ENCODE data around the gene HDHD3. TPM values are rescaled to one million over a fixed set of nuclear protein-coding genes. Genes with fewer than 3 reads are reported as not detected.
A peak's percentile ranks its signal among the peaks of the same experiment; 100 is the strongest.

Gene HDHD3
- polyA plus RNA-seq, 1 of the 3 experiments (the other 2 are of a cell fraction): 17.1 TPM

DNA sequence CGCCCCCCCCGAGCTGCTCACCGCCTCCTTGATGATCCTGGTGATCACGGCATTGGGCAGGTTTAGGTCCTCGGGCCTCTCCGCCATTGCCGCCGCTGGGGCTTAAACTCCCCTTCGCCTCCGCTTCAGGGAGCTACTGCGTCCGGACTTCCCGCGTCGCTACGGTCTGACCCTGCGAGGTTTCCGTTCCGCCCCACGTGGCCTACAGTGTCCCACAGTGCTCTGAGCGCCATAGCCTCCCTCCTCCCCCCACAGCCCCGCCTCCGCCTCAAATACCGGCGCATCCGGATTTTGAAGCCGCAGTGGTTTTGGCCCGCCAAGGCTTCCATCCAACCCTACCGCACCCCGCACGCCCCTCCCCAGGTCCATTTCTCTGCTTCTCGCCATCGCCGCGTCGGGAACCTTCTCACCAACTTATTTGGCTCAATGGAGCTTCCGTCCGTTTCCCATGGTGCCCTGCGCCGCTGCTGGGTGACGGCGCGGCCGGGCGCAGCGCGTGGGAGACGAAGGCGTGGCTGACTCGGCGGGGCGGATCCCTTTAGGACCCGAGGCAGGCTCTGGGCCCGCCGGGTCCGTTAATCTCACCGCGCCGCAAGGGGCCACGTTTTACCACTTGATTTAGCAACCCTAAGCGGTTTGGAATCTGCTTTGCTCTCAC lies 33.5 kb upstream of the HDHD3 start, which contains the start of the genes C9orf43 and POLE3:
Gene C9orf43, plus strand, starts transcription at position 541 of the 658 bp plus-strand sequence. CDS start 2,747 bp downstream, outside the sequence.
Gene POLE3, minus strand, starts transcription at position 469 of the 658 bp plus-strand sequence. Its CDS starts 382 bp downstream, at position 87.
- H2AFZ ChIP-seq (ENCODE audit: low read depth): peak within 1 kb of the TSS; percentile 91
- peaks cover 23% of the 10 kb centered on the region for H3F3A ChIP-seq (replicated peaks; ENCODE audit: insufficient read depth)
- ChIA-PET CTCF (interaction anchor here (0.8 to 14.1 kb wide), 12 partner anchors 9 to 248 kb away, joined by 3 to 145 read pairs (median 9); partner anchors contain the start of genes ALAD, CDC26 and PRPF4), POLR2A (interaction anchor here (0.7 to 2.5 kb wide), 19 partner anchors 9 to 245 kb away, joined by 3 to 19 read pairs (median 3); partner anchors contain the start of genes ALAD, CDC26, HDHD3 and PRPF4)
- under 1% methylated on average over 39 of the region's 61 CpGs for WGBS (ENCODE audit: low lambda C conversion rate)
- H3K36me3 ChIP-seq (replicated peaks in 1 of 2; ENCODE audit: control insufficient read depth in 1 of 2, insufficient read depth in 2 of 2, low read length in 1 of 2): peaks cover 15 to 20% of the 10 kb centered on the region in 2 experiments
- H3K9me3 ChIP-seq: no peaks in the 10 kb centered on the region
- H4K20me1 ChIP-seq (ENCODE audit: insufficient read depth): no peaks in the 10 kb centered on the region
- peak within 1 kb of the TSS; percentile 81 to 88 for H3K4me3 ChIP-seq (ENCODE audit: low read depth in 2 of 2, low read length in 1 of 2)
- peak; percentile 94 for DNase-seq
- peaks cover 0 to 7% of the 10 kb centered on the region in 2 experiments; a peak in 1 of 4 replicates for H3K4me1 ChIP-seq (ENCODE audit: control insufficient read depth in 1 of 2, insufficient read depth in 2 of 2, low read depth in 1 of 2, low read length in 1 of 2)
- peaks cover 24% of the 10 kb centered on the region for H3K79me2 ChIP-seq (ENCODE audit: insufficient read depth)
- H3K27me3 ChIP-seq (ENCODE audit: insufficient read depth): no peaks in the 10 kb centered on the region
- H3K27ac ChIP-seq (ENCODE audit: low read depth in 2 of 2, low read length in 1 of 2): peak within 1 kb of the TSS; percentile 96
- H3K9ac ChIP-seq: peak within 1 kb of the TSS; percentile 94
- peak within 1 kb of the TSS; percentile 99 for H3K4me2 ChIP-seq
- H3K9me2 ChIP-seq: no peaks in the 10 kb centered on the region
- no peak for TF ChIP-seq JUND (IDR thresholded peaks at IDR 0.05)
- TF ChIP-seq POLR2AphosphoS5 (IDR thresholded peaks at IDR 0.05; ENCODE audit: low read depth, low read length): peak; percentile 94
- TF ChIP-seq, protein P1, sequence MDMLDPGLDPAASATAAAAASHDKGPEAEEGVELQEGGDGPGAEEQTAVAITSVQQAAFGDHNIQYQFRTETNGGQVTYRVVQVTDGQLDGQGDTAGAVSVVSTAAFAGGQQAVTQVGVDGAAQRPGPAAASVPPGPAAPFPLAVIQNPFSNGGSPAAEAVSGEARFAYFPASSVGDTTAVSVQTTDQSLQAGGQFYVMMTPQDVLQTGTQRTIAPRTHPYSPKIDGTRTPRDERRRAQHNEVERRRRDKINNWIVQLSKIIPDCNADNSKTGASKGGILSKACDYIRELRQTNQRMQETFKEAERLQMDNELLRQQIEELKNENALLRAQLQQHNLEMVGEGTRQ (IDR thresholded peaks at IDR 0.05; ENCODE audit: borderline replicate concordance, low read depth, low read length): peak; percentile 64
- TF ChIP-seq EZH2phosphoT487 (IDR thresholded peaks at IDR 0.05; ENCODE audit: borderline replicate concordance, low read depth): no peak
- TF ChIP-seq SIN3A (IDR thresholded peaks at IDR 0.05; ENCODE audit: borderline replicate concordance, low read depth, low read length): peak; percentile 63; the same call in 1 of the 2 replicates
- TF ChIP-seq MXI1 (IDR thresholded peaks at IDR 0.05; ENCODE audit: low read depth, low read length): peak; percentile 95
- peak; percentile 75 for TF ChIP-seq TAF1 (IDR thresholded peaks at IDR 0.05; ENCODE audit: borderline replicate concordance, low read depth, low read length)
- TF ChIP-seq FOXM1 (IDR thresholded peaks at IDR 0.05; ENCODE audit: low read depth): 0 out of 2 replicates have a peak, but pooled peaks have one; percentile 8
- TF ChIP-seq, protein P2, sequence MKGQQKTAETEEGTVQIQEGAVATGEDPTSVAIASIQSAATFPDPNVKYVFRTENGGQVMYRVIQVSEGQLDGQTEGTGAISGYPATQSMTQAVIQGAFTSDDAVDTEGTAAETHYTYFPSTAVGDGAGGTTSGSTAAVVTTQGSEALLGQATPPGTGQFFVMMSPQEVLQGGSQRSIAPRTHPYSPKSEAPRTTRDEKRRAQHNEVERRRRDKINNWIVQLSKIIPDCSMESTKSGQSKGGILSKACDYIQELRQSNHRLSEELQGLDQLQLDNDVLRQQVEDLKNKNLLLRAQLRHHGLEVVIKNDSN (IDR thresholded peaks at IDR 0.05; ENCODE audit: borderline replicate concordance, low read depth): peak; percentile 95
- no peak for TF ChIP-seq RAD21 (IDR thresholded peaks at IDR 0.05; ENCODE audit: low read length)
- no peak for TF ChIP-seq SMC3 (IDR thresholded peaks at IDR 0.05; ENCODE audit: low read depth, low read length)
- TF ChIP-seq CHD2 (IDR thresholded peaks at IDR 0.05; ENCODE audit: low read length, partially characterized antibody): peak; percentile 89
- TF ChIP-seq RCOR1 (IDR thresholded peaks at IDR 0.05; ENCODE audit: low read length): no peak
- TF ChIP-seq EP300 (IDR thresholded peaks at IDR 0.05; ENCODE audit: borderline replicate concordance in 1 of 2, low read depth in 1 of 2, low read length in 1 of 2): peak; percentile 7 to 24; a peak in 1 of 4 replicates
- peak; percentile 81 for TF ChIP-seq YY1 (IDR thresholded peaks at IDR 0.05; ENCODE audit: low read depth)
- 0 out of 2 replicates have a peak, but pooled peaks have one; percentile 38 for TF ChIP-seq FOXJ3 (CRISPR knock-in tag; IDR thresholded peaks at IDR 0.05)
- TF ChIP-seq NRF1 (IDR thresholded peaks at IDR 0.05; ENCODE audit: low read depth, low read length): peak; percentile 51
- TF ChIP-seq TCF12 (IDR thresholded peaks at IDR 0.05): peak; percentile 19; the same call in 1 of the 2 replicates
- TF ChIP-seq, protein P3, sequence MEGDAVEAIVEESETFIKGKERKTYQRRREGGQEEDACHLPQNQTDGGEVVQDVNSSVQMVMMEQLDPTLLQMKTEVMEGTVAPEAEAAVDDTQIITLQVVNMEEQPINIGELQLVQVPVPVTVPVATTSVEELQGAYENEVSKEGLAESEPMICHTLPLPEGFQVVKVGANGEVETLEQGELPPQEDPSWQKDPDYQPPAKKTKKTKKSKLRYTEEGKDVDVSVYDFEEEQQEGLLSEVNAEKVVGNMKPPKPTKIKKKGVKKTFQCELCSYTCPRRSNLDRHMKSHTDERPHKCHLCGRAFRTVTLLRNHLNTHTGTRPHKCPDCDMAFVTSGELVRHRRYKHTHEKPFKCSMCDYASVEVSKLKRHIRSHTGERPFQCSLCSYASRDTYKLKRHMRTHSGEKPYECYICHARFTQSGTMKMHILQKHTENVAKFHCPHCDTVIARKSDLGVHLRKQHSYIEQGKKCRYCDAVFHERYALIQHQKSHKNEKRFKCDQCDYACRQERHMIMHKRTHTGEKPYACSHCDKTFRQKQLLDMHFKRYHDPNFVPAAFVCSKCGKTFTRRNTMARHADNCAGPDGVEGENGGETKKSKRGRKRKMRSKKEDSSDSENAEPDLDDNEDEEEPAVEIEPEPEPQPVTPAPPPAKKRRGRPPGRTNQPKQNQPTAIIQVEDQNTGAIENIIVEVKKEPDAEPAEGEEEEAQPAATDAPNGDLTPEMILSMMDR (IDR thresholded peaks at IDR 0.05): 0 out of 2 replicates have a peak, but pooled peaks have one; percentile 12
- peak; percentile 18; the same call in 1 of the 2 replicates for TF ChIP-seq MEF2A (IDR thresholded peaks at IDR 0.05; ENCODE audit: borderline replicate concordance, low read depth)
- TF ChIP-seq RFX5 (IDR thresholded peaks at IDR 0.05; ENCODE audit: low read length): no peak
- TF ChIP-seq TEAD4 (IDR thresholded peaks at IDR 0.05; ENCODE audit: borderline replicate concordance, insufficient read depth): 0 out of 2 replicates have a peak, but pooled peaks have one; percentile 32
- TF ChIP-seq RXRA (IDR thresholded peaks at IDR 0.05; ENCODE audit: borderline replicate concordance, low read depth): no peak
- peak; percentile 55; the same call in 1 of the 2 replicates for TF ChIP-seq GABPA (IDR thresholded peaks at IDR 0.05; ENCODE audit: low read depth)
- TF ChIP-seq, protein P4, sequence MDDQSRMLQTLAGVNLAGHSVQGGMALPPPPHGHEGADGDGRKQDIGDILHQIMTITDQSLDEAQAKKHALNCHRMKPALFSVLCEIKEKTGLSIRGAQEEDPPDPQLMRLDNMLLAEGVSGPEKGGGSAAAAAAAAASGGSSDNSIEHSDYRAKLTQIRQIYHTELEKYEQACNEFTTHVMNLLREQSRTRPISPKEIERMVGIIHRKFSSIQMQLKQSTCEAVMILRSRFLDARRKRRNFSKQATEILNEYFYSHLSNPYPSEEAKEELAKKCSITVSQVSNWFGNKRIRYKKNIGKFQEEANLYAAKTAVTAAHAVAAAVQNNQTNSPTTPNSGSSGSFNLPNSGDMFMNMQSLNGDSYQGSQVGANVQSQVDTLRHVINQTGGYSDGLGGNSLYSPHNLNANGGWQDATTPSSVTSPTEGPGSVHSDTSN (IDR thresholded peaks at IDR 0.05): no peak
- TF ChIP-seq, protein P5, sequence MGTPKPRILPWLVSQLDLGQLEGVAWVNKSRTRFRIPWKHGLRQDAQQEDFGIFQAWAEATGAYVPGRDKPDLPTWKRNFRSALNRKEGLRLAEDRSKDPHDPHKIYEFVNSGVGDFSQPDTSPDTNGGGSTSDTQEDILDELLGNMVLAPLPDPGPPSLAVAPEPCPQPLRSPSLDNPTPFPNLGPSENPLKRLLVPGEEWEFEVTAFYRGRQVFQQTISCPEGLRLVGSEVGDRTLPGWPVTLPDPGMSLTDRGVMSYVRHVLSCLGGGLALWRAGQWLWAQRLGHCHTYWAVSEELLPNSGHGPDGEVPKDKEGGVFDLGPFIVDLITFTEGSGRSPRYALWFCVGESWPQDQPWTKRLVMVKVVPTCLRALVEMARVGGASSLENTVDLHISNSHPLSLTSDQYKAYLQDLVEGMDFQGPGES (IDR thresholded peaks at IDR 0.05; ENCODE audit: low read depth, low read length): no peak
- TF ChIP-seq FOSL2 (IDR thresholded peaks at IDR 0.05; ENCODE audit: borderline replicate concordance, low read depth): peak; percentile 7; the same call in 1 of the 2 replicates
- no peak; the same call in 1 of the 2 replicates for TF ChIP-seq GATA2 (CRISPR knock-in tag; IDR thresholded peaks at IDR 0.05)
- TF ChIP-seq ELF1 (IDR thresholded peaks at IDR 0.05): peak; percentile 79; the same call in 1 of the 2 replicates

All from SK-N-SH (cell line).